OCI-LY3 (cell line): Measurements from ENCODE around the gene MYOT.

Source experiments
- EZH2phosphoT487 ChIP-seq: fragments of 200-600 bp; shearing (Covaris generic); IDR thresholded peaks from 2 replicates; pipeline ENCODE4 v1.6.1; 2018; ENCODE audit warnings: antibody characterized with exemption, mixed run types, low read depth
- TF ChIP-seq, protein P1 (sequence below): fragments of 200-600, 300-600 bp; sonication (generic); IDR thresholded peaks from 2 replicates; pipeline ENCODE4 v1.5.1; 2014; ENCODE audit warnings: antibody characterized with exemption, low read length, low read depth

DNA sequence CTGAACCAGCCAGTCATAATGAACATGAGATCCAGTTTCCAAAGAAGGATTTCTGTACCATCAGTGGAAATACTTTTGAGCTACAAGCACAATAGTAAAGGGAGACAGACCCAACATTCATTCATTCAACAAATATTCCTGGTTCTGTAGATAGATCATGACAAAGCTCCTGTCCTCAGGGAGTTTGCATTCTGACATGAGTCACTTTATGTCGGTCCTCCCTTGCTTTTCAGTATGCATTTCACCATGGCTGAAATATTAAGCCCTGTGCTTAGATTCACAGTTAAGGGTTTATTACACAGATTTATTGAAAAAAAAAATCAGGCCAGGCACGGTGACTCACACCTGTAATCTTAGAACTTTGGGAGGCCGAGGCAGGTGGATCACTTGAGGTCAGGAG, 5.4 kb upstream of the MYOT start:
- no peak for TF ChIP-seq EZH2phosphoT487
- TF ChIP-seq, protein P1, sequence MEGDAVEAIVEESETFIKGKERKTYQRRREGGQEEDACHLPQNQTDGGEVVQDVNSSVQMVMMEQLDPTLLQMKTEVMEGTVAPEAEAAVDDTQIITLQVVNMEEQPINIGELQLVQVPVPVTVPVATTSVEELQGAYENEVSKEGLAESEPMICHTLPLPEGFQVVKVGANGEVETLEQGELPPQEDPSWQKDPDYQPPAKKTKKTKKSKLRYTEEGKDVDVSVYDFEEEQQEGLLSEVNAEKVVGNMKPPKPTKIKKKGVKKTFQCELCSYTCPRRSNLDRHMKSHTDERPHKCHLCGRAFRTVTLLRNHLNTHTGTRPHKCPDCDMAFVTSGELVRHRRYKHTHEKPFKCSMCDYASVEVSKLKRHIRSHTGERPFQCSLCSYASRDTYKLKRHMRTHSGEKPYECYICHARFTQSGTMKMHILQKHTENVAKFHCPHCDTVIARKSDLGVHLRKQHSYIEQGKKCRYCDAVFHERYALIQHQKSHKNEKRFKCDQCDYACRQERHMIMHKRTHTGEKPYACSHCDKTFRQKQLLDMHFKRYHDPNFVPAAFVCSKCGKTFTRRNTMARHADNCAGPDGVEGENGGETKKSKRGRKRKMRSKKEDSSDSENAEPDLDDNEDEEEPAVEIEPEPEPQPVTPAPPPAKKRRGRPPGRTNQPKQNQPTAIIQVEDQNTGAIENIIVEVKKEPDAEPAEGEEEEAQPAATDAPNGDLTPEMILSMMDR: no peak
